ENCODE results near the gene YOD1. TPM values are rescaled to one million over a fixed set of nuclear protein-coding genes. Genes with fewer than 3 reads are reported as not detected.

The YOD1 gene
- total RNA-seq, 2 donors from 2014 or later, result 8.1 to 10.5 TPM

Other genes with a start within 250 kb of the YOD1 start
- not detected for gene IL20, start 185.6 kb downstream of the YOD1 start, total RNA-seq
- gene IL24, start 153.8 kb downstream of the YOD1 start, total RNA-seq, result not detected
- gene FCMR, start 129.3 kb downstream of the YOD1 start, total RNA-seq, result 1 to 10 TPM; 4.1 to 6.8 TPM
- gene PIGR, start 104.7 kb downstream of the YOD1 start, total RNA-seq, result under 1 TPM in 1 of 2 donors, not detected in 1; 0.08 TPM
- gene FCAMR, start 80.7 kb downstream of the YOD1 start, total RNA-seq, result not detected
- gene C1orf116, start 18.5 kb downstream of the YOD1 start, total RNA-seq, result not detected
- gene PFKFB2, start 2.1 kb upstream of the YOD1 start, total RNA-seq, result 1 to 10 TPM; 1.3 to 2.7 TPM
- gene C4BPB, start 37.7 kb upstream of the YOD1 start, total RNA-seq, result under 1 TPM in 1 of 2 donors, not detected in 1; 0.38 TPM
- not detected for gene C4BPA, start 53.0 kb upstream of the YOD1 start, total RNA-seq

Measured in natural killer cell treated with Interleukin-12 subunit alpha and Interleukin-12 subunit beta and Interleukin-15 and Interleukin-18, amount 100 ng/mL, for 72 hours (primary cell).